T follicular helper cell (primary cell): ENCODE data around the gene TSC22D1.

Experiments
- DNase-seq: peaks from one replicate; pipeline ENCODE4 v3.0.0-alpha.2; 2020; ENCODE audit warnings: low read depth

TSC22D1 gene

GRCh38 chr13:44452418-44452817 is 123.7 kb downstream of the TSC22D1 start:
- DNase-seq: no peak

DNA sequence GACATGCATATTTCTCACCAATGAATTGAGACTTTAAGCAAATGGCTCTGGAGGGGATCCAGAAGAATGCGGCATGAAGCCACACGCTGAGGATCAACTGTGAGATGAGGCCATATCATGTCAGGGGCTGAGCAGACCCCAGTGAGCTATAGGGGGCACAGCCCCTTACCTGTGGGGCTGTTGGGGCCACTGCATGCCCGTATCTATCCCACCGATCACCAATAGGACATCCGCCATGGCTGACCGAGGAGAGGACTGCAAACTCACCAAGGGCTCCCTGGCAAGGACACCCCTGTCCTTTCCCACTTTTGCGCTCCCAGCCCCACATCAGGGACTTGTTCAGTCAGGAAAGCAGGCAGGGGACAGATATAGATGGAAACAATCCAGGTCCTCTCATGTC is 124.5 kb downstream of the TSC22D1 start:
- DNase-seq: no peak

DNA sequence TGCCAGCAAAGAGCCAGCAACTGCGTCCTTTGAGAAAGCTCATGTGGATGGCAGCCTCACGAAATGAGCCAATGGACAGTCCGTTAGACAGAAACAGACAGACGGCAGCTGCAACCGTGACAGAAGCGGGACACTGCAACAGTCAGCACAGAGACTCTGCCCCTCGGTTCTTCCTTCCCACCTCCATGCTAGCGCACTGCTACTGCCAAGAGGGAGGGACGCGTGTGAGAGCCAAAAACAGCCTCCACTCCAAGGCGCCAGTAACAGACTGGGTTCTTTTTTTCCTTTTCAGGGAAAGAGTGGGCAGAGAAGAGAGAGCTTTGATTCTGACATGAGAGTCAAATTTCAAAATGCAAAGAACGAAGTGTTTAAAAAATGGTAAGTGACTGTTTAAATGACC is 125.0 kb downstream of the TSC22D1 start:
- no peak for DNase-seq

DNA sequence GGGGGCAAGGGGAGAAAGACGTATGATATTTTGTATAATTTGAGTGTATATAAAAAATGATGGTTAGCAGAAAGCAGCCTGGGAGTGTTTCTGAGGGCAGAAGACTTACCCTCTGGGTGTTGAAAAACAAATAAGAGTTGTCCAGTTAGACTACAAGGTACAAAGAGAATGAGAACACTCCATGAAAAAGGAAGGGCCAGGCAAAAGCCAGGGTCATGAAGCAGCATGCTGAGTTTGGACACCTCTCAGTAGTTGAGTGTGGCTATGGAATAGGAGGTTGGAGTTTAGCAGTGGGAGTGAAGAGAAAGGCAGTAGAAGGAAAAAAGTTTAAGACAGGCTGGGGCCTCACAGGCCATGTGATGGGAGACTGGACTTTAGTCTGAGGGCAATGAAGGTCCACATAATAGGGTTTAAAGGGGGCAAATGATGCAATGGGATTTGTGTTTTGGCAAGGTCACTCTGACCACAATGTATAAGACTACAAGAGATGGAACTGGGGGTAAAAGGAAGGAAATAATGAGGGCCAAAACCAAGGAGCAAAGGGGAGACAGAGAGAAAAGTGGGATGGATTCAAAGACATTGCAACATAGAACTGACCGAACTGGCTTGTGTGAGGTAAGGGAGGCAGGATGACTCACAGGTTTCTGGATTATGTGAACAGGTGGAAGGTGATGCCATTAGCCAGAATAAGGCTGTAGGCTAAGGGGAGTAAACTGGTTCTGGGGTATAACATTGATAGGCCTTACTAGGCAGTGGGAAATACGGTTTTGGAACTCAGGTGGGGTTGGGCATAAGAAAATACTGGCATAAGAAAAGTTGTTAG is 125.9 kb downstream of the TSC22D1 start:
- DNase-seq: no peak

- no peak for DNase-seq
Observed at GRCh38 chr13:44448875-44449274, 127.3 kb downstream of the TSC22D1 start.

DNA sequence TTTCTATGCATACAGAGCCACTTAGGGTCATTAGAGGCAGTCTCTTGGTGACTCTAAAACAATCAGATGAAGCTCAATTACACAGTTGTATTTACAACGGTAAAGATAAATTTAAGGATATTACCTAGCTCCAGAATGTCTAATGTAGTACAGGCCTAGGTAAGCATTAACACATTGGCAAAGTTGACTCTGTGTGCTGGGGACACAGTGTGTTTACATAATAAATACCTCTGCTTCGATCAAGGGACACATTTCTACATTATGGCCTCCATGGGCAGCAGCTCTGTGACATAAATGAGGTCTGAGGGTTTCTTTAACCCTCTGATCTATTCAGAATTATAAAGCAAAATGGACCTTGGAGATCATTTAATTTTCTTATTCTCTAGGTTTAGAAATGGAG is 127.8 kb downstream of the TSC22D1 start:
- no peak for DNase-seq

DNA sequence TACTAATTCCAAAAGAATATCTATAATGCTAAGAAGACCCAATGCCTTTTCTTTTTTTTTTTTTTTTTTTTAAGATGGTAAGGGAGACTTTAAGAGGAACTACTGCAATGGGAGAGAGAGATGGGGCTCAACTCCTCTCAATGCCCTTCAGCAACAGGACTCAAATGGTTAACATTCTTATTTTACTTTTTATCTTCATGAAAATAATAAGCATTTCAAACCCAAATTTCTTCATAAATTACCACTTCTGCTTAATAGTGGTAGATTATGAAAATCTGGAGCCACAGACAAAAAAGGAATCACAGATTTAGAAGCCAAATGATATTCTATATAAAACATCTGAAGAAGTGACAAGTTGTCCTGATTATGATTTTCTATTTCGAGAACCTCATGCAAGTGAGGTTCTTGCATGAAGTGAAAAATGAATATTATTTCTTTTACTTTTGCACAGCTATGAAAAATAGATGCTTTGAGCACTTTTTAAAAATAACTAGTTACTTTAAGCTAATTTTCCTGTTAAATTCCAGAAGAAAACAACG is 128.3 kb downstream of the TSC22D1 start:
- DNase-seq: no peak

GRCh38 chr13:44440046-44440608 is 136.0 kb downstream of the TSC22D1 start:
- no peak for DNase-seq

- DNase-seq: no peak
Observed at GRCh38 chr13:44439452-44440024, 136.6 kb downstream of the TSC22D1 start.

- DNase-seq: no peak
Observed at GRCh38 chr13:44438234-44438579, 137.9 kb downstream of the TSC22D1 start.

- no peak for DNase-seq
Observed at GRCh38 chr13:44437356-44438233, 138.5 kb downstream of the TSC22D1 start.

DNA sequence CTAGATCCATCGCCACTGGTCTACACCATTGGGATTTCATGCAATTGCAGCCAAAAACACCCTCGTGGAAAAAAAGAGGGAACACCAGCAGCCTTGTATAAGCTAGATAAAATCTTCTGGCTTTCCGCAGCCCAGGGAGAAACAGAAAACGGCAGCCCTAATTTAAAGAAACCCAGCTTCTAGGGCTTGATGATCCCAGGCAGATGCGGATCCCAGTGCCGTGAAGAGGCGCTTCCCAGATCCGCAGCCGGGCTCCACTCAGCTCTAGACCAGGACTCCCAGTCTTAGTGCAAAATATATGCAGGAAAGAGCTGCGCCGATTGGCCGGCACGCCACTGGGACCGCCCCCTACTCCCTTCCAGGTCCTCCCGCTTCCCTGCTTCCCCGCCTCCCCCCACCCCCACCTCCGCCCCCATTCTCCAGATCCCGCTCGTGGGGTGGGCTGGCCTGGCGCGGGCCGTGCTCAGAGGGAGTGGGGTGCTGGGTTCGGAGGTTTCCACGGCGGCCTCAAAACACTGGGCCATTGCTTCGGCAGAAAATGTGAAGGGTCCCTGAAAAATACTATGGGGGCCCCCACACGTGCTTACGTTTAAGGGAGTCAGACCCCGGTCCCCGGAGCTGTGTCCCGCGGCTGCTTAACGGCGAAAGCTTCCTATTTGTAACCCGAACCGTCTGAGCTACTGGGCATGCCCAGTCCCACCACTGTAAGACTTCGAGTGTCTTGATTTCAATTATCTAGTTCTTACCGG is 139.4 kb downstream of the TSC22D1 start:
- DNase-seq: peak; percentile 19

- DNase-seq: no peak
Observed at GRCh38 chr13:44435919-44436510, 140.1 kb downstream of the TSC22D1 start.

- peak; percentile 90 for DNase-seq
Observed at GRCh38 chr13:44435142-44435918, 140.8 kb downstream of the TSC22D1 start.

- DNase-seq: no peak
Observed at GRCh38 chr13:44434766-44435141, 141.4 kb downstream of the TSC22D1 start.

GRCh38 chr13:44433863-44434765 is 142.0 kb downstream of the TSC22D1 start:
- DNase-seq: no peak

- no peak for DNase-seq
Observed at GRCh38 chr13:44432650-44433049, 143.5 kb downstream of the TSC22D1 start.

DNA sequence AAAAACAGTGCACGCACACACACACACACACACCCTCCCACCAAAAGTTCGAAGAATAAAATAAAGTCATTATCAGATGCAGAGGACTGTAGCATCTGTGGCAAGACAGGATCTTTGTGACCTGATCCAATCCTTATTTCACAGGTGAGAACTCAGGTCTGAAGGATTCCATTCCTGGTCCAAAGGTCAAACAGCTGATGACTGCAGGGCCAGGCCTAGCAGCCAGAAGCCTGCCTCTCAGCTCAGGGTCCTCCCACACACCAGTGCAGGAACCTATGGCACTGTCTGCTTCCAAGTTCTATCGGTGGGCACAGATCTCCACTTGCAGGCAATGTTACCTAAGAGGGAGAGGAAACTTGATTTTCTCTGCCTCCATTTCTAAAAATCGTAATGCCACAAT is 145.0 kb downstream of the TSC22D1 start:
- no peak for DNase-seq

DNA sequence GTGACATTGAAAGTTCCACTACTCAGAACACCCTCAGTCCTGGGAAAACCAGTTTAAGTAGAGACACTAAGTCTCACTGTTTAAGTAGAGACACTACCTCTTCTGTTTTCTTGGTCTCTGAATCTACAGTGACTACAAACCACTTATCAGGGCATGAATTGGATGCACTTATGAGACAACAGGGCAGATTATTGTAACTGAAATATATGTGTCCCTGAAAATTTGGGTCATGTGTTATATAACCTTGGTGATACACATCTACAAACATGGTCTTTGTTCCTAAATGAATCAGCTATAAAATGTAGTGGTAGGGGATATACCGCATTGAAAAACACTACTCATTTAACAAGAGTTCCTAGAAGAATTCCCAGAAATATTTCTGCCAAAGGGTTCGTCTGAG is 146.8 kb downstream of the TSC22D1 start:
- DNase-seq: no peak
